ENCODE data around the gene CT47C1. TPM values are rescaled to one million over a fixed set of nuclear protein-coding genes. Genes with fewer than 3 reads are reported as not detected.

The CT47C1 gene
- total RNA-seq, 4 donors from 2014 or later, result not detected

- H3K4me1 ChIP-seq, result no peaks in the 10 kb centered on the region
- TF ChIP-seq, protein P1, sequence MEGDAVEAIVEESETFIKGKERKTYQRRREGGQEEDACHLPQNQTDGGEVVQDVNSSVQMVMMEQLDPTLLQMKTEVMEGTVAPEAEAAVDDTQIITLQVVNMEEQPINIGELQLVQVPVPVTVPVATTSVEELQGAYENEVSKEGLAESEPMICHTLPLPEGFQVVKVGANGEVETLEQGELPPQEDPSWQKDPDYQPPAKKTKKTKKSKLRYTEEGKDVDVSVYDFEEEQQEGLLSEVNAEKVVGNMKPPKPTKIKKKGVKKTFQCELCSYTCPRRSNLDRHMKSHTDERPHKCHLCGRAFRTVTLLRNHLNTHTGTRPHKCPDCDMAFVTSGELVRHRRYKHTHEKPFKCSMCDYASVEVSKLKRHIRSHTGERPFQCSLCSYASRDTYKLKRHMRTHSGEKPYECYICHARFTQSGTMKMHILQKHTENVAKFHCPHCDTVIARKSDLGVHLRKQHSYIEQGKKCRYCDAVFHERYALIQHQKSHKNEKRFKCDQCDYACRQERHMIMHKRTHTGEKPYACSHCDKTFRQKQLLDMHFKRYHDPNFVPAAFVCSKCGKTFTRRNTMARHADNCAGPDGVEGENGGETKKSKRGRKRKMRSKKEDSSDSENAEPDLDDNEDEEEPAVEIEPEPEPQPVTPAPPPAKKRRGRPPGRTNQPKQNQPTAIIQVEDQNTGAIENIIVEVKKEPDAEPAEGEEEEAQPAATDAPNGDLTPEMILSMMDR (IDR thresholded peaks at IDR 0.05), result no peak
- no peak for TF ChIP-seq POLR2A (IDR thresholded peaks at IDR 0.05)
- no peak overlapping the region for H3K4me3 ChIP-seq (replicated peaks in 1 of 3)
- H3K36me3 ChIP-seq, result no peaks in the 10 kb centered on the region
- H3K9me3 ChIP-seq, result no peaks in the 10 kb centered on the region
- H3K27me3 ChIP-seq, result no peaks in the 10 kb centered on the region
- DNase-seq, result no peak
- WGBS, 2 donors, result 87 to 95% methylated on average over 2 to 3 of the region's 3 CpGs
- intact Hi-C loops (cut with DNase I), result no loop called here
- no peak overlapping the region for H3K27ac ChIP-seq
These were observed 12.0 kb downstream of the CT47C1 start for GRCh38 chrX:119084766-119085165.

GRCh38 chrX:119087121-119087520, 14.3 kb downstream of the CT47C1 start:
- Histone ChIP-seq H3K27me3 (no peaks in the 10 kb centered on the region), H3K36me3 (no peaks in the 10 kb centered on the region), H3K27ac (no peak overlapping the region), H3K4me3 (replicated peaks in 1 of 3) (no peak overlapping the region), H3K4me1 (no peaks in the 10 kb centered on the region), H3K9me3 (no peaks in the 10 kb centered on the region)
- DNase-seq, result no peak
- intact Hi-C loops (cut with DNase I), result no loop called here
- TF ChIP-seq, protein P1 (IDR thresholded peaks at IDR 0.05), result no peak
- TF ChIP-seq POLR2A (IDR thresholded peaks at IDR 0.05), result no peak
- 92 to 100% methylated on average over 1 of the region's 1 CpG for WGBS, 2 donors

DNA sequence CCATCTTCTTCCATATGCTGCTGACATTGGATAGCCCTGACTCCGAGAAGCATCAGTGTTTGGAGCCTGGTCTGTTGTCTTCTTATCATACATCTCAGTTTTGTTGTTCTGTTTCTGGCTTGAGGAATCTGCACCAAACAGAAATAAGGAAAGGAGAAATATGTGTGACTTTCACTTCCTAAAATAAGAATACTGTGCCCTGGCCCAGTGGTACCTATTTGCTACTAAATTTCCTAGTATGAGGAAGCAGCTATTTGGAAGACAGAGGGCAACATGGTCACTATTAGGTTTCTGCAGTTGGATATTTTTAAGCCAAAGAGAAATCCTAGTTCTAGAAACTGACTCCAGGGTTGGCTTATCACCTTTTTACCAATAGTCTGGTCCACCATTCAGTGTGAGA, 16.8 kb downstream of the CT47C1 start:
- WGBS, 2 donors, result 92 to 94% methylated on average over 1 of the region's 1 CpG
- no peak for DNase-seq
- Histone ChIP-seq H3K4me1 (no peaks in the 10 kb centered on the region), H3K27me3 (no peaks in the 10 kb centered on the region), H3K27ac (no peak overlapping the region), H3K9me3 (no peaks in the 10 kb centered on the region), H3K36me3 (no peaks in the 10 kb centered on the region), H3K4me3 (replicated peaks in 1 of 3) (no peak overlapping the region)
- intact Hi-C loops (cut with DNase I), result no loop called here
- TF ChIP-seq, protein P1 (IDR thresholded peaks at IDR 0.05), result no peak
- no peak for TF ChIP-seq POLR2A (IDR thresholded peaks at IDR 0.05)

DNA sequence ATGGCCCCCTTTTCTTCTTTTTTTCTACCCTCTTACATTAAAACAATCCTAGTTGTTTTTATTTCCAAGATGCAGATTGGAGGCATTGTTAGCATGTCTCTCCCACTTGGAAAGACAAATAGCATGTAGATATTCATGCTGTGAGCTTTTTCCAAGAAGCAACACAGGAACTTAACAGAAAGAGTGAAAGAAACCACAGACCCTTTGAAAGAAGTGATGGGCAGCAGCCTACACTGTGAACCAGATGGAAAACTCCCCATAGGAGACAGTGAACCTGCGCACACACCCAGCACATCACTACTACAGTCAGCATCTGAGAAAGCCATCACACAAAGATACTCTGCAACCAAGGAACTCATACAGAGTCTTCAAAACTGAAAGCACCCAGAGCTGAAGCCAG, 17.8 kb downstream of the CT47C1 start:
- Histone ChIP-seq H3K4me1 (no peaks in the 10 kb centered on the region), H3K9me3 (no peaks in the 10 kb centered on the region), H3K4me3 (replicated peaks in 1 of 3) (no peak overlapping the region), H3K27me3 (no peaks in the 10 kb centered on the region), H3K27ac (no peak overlapping the region), H3K36me3 (no peaks in the 10 kb centered on the region)
- DNase-seq, result no peak
- intact Hi-C loops (cut with DNase I), result no loop called here
- TF ChIP-seq, protein P1 (IDR thresholded peaks at IDR 0.05), result no peak
- TF ChIP-seq POLR2A (IDR thresholded peaks at IDR 0.05), result no peak
- 100% methylated on average over 1 of the region's 1 CpG for WGBS, 2 donors

DNA sequence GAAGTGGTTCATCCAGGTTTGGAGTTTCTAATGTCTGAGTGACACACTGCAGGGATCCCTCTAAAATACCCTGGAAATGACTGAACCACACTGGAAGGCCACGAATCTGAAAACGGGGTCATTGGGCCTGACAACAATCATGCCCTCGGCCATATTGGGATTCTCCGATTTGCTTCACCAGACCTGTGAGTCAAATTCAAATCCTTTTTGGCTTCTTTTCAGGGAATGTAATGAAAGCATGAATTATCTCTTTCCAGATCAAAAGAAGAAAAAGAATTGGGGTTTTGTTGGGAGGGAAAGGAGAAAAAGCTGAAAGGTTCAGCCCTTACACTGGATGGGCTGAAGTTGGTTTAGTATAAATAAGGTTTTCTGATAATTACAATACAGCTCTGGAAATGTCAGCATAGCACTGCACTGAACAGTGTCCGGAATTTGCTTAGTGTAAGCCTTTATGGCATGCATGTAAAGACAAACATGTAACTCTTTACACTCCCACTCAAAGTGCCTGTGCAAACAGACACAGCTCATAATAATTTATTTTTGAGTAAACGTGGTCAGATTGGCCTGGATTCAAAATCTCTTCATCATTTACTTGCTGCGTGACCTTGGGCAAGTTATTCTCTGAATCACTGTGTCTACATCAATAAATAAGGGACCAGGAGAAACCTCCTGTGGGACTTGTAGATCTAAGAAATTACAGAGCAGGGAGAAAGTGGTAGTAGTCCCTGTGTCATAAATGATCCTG, 21.4 kb downstream of the CT47C1 start:
- H3K9me3 ChIP-seq, result no peaks in the 10 kb centered on the region
- no peaks in the 10 kb centered on the region for H3K36me3 ChIP-seq
- no peaks in the 10 kb centered on the region for H3K4me1 ChIP-seq
- no peak for DNase-seq
- TF ChIP-seq, protein P1 (IDR thresholded peaks at IDR 0.05), result no peak
- TF ChIP-seq POLR2A (IDR thresholded peaks at IDR 0.05), result no peak
- intact Hi-C loops (cut with DNase I), result no loop called here
- no peak overlapping the region for H3K4me3 ChIP-seq (replicated peaks in 1 of 3)
- 82 to 88% methylated on average over 7 of the region's 7 CpGs for WGBS, 2 donors
- no peak overlapping the region for H3K27ac ChIP-seq
- no peaks in the 10 kb centered on the region for H3K27me3 ChIP-seq
